Measurements from ENCODE around the gene MYOD1.

Gene MYOD1

DNA sequence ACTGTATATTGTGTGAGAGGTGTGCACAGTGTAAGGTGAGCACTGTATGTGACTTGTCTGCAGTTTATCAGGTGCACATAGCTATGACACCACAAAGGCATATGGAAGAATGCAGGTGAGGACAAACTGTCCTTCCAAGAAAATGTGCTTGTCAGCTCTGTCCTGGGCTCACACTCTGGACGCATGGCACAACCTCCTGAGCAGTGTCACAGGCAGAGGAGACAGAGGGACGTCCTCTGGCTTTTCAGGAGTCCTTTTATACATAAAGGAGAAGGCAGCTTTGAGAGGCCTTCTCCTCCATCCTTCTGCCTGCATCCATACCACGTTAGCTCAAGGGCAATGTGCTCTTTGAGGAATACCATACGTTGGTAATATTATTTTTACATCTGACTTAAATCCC is 7.5 kb upstream of the MYOD1 start:
- no peaks in the 10 kb centered on the region for H3K36me3 ChIP-seq (ENCODE audit: insufficient read depth, low read depth, low read length)
- H3K27ac ChIP-seq (ENCODE audit: low read length) = no peak overlapping the region
- H3K9me3 ChIP-seq (ENCODE audit: insufficient read depth, low read depth, low read length) = no peaks in the 10 kb centered on the region
- H3K9ac ChIP-seq (ENCODE audit: low read depth, low read length) = no peak overlapping the region
- no peak overlapping the region for H3K4me3 ChIP-seq (ENCODE audit: low read length)
- H3K27me3 ChIP-seq (ENCODE audit: insufficient read depth, low read length) = peaks cover 98% of the 10 kb centered on the region
- peaks cover 3% of the 10 kb centered on the region; the same call in 1 of the 2 replicates for H3K4me1 ChIP-seq (ENCODE audit: insufficient read depth, low read length)

DNA sequence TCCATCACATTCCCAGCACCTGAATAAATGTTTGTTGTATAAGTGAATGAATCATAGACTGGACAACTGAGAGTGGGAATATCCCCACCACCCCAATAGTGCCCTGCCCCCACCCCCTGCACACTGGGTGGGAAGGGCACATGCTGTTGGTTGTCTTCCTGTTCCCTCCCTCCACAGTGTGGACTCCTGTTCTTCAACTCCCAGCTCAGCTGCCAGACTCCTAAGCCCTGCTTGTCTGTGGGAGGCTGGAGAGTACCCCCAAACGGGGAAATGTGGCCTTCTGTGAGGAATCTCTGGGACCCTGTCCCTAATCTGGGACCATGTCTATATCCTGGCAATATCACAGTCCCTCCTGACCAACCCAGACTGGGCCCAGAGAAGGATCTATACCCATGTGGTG is 5.5 kb upstream of the MYOD1 start:
- Histone ChIP-seq H3K4me1 (ENCODE audit: insufficient read depth, low read length) (peaks cover 3% of the 10 kb centered on the region; the same call in 1 of the 2 replicates), H3K27ac (ENCODE audit: low read length) (no peak overlapping the region), H3K27me3 (ENCODE audit: insufficient read depth, low read length) (peaks cover 100% of the 10 kb centered on the region), H3K9me3 (ENCODE audit: insufficient read depth, low read depth, low read length) (no peaks in the 10 kb centered on the region), H3K4me3 (ENCODE audit: low read length) (no peak overlapping the region), H3K9ac (ENCODE audit: low read depth, low read length) (no peak overlapping the region), H3K36me3 (ENCODE audit: insufficient read depth, low read depth, low read length) (no peaks in the 10 kb centered on the region)

DNA sequence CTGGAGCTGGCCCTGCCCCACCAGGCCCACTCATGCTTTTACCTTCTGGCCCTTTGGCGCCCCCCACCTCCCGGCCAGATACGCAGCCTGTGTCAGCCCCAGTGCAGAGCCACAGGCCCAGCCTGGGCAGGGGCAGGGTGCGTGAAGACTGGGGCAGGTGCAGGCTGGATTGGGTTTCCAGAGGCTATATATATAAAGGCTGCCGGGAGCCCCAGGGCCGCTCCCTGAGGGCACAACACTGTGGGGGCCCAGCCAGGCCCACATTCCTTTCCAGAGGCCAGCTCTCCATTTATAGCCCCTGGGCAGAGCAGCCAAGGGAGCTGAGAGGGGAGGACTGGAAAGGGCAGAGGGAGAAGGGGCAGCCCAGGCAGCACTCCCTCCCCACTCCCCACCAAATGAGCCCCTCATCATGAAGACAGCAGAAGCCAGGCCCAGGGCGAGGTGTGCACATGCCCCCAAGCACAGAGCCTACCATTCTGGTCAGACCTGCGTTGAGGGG is 5.0 kb upstream of the MYOD1 start:
- H3K4me3 ChIP-seq (ENCODE audit: low read length) = no peak overlapping the region
- H3K27me3 ChIP-seq (ENCODE audit: insufficient read depth, low read length) = peaks cover 100% of the 10 kb centered on the region

DNA sequence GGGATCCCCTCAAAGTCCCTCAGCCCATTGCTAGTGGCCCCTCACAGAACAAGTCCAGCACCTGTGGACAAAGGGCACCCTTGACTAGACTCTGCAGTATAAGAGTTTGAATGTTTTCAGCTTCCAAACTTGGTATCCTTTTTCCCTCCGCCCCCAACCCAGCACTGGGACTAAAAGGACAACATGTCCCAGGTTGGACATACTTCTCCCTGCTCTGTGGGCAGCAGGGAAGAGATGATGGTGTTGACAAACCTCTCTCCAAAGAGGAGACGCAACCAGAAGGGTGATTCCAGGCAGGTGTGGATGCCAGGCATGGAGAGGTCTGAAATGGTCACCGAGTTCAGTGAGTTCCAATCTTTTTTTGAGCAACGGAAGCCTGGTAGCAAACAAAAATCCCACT is 4.5 kb upstream of the MYOD1 start:
- Histone ChIP-seq H3K9me3 (ENCODE audit: insufficient read depth, low read depth, low read length) (no peaks in the 10 kb centered on the region), H3K9ac (ENCODE audit: low read depth, low read length) (no peak overlapping the region), H3K36me3 (ENCODE audit: insufficient read depth, low read depth, low read length) (no peaks in the 10 kb centered on the region), H3K4me1 (ENCODE audit: insufficient read depth, low read length) (peaks cover 3% of the 10 kb centered on the region; the same call in 1 of the 2 replicates), H3K27me3 (ENCODE audit: insufficient read depth, low read length) (peaks cover 100% of the 10 kb centered on the region), H3K27ac (ENCODE audit: low read length) (no peak overlapping the region), H3K4me3 (ENCODE audit: low read length) (no peak overlapping the region)

More for the DNA sequence above, 5.0 kb upstream of the MYOD1 start:
- no peak overlapping the region for H3K9ac ChIP-seq (ENCODE audit: low read depth, low read length)
- H3K4me1 ChIP-seq (ENCODE audit: insufficient read depth, low read length) = peaks cover 3% of the 10 kb centered on the region; the same call in 1 of the 2 replicates
- H3K36me3 ChIP-seq (ENCODE audit: insufficient read depth, low read depth, low read length) = no peaks in the 10 kb centered on the region
- no peak overlapping the region for H3K27ac ChIP-seq (ENCODE audit: low read length)
- H3K9me3 ChIP-seq (ENCODE audit: insufficient read depth, low read depth, low read length) = no peaks in the 10 kb centered on the region

DNA sequence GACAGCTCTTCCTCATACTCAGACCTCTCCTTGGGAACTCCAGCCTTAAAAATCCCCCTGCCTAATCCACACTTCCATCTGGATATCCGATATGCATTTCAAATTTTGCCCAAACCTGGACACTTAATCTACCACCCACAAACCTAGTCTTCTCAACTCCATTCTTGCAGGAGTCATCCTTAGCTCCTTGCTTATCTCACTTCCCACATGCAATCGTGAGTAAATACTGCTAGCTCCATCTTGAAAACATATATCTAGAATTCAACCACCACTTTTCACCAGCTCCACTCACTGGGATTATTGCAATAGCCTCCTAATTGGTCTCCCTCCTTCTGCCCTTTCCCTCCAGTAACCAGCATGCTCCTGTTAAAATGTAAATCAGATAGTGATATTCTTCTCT is 2.6 kb upstream of the MYOD1 start:
- Histone ChIP-seq H3K4me1 (ENCODE audit: insufficient read depth, low read length) (peaks cover 3% of the 10 kb centered on the region; the same call in 1 of the 2 replicates), H3K9ac (ENCODE audit: low read depth, low read length) (no peak overlapping the region), H3K36me3 (ENCODE audit: insufficient read depth, low read depth, low read length) (no peaks in the 10 kb centered on the region), H3K27ac (ENCODE audit: low read length) (no peak overlapping the region), H3K4me3 (ENCODE audit: low read length) (no peak overlapping the region), H3K9me3 (ENCODE audit: insufficient read depth, low read depth, low read length) (no peaks in the 10 kb centered on the region), H3K27me3 (ENCODE audit: insufficient read depth, low read length) (peaks cover 100% of the 10 kb centered on the region)

DNA sequence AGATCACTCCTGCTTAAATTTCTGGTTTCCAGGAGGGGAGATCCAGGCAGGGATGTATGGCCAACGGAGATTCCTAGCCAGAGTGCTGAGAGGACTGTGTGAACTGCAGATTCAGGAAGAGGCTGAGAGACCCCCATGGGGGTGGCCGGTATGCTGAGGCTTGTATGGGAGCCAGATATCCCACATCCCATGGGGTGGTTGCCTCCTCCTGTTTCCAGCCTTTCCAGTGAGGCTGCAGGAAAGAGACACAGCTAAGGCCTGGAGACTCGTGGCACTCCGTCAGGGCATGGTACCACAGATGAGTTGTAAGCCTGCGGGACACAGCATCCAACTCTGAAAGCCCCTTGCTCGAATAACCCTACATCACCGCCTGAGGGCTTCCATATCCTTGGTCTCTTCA is 1.4 kb upstream of the MYOD1 start:
- peaks cover 100% of the 10 kb centered on the region for H3K27me3 ChIP-seq (ENCODE audit: insufficient read depth, low read length)
- H3K9me3 ChIP-seq (ENCODE audit: insufficient read depth, low read depth, low read length) = no peaks in the 10 kb centered on the region
- no peak overlapping the region for H3K27ac ChIP-seq (ENCODE audit: low read length)
- H3K4me3 ChIP-seq (ENCODE audit: low read length) = no peak overlapping the region
- no peak overlapping the region for H3K9ac ChIP-seq (ENCODE audit: low read depth, low read length)
- H3K4me1 ChIP-seq (ENCODE audit: insufficient read depth, low read length) = no peaks in the 10 kb centered on the region
- no peaks in the 10 kb centered on the region for H3K36me3 ChIP-seq (ENCODE audit: insufficient read depth, low read depth, low read length)

DNA sequence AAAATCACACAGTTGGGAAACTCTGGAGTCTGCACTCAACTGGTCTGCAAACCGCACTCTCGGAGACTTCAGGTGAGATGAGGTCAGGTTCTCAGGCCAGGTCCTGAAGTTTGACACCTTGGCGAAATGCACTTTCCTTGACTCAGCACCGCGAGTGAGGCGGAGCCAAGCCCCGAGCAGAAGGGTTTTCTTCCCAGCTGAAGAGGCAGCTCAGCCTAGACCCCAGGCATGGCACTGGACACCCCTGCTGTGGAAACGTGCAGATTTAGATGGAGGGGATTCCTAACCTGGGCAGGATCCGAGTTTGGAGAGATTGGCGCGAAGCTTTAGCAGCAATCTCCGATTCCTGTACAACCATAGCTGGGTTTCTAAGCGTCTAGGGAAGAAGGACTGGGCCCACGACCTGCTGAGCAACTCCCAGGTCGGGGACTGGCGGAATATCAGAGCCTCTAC is 835 bp upstream of the MYOD1 start:
- no peak overlapping the region for H3K27ac ChIP-seq (ENCODE audit: low read length)
- peak overlapping the region; percentile 69 for H3K4me3 ChIP-seq (ENCODE audit: low read length)
- H3K4me1 ChIP-seq (ENCODE audit: insufficient read depth, low read length) = no peaks in the 10 kb centered on the region
- H3K36me3 ChIP-seq (ENCODE audit: insufficient read depth, low read depth, low read length) = no peaks in the 10 kb centered on the region
- no peak overlapping the region for H3K9ac ChIP-seq (ENCODE audit: low read depth, low read length)
- no peaks in the 10 kb centered on the region for H3K9me3 ChIP-seq (ENCODE audit: insufficient read depth, low read depth, low read length)
- peaks cover 100% of the 10 kb centered on the region for H3K27me3 ChIP-seq (ENCODE audit: insufficient read depth, low read length)

DNA sequence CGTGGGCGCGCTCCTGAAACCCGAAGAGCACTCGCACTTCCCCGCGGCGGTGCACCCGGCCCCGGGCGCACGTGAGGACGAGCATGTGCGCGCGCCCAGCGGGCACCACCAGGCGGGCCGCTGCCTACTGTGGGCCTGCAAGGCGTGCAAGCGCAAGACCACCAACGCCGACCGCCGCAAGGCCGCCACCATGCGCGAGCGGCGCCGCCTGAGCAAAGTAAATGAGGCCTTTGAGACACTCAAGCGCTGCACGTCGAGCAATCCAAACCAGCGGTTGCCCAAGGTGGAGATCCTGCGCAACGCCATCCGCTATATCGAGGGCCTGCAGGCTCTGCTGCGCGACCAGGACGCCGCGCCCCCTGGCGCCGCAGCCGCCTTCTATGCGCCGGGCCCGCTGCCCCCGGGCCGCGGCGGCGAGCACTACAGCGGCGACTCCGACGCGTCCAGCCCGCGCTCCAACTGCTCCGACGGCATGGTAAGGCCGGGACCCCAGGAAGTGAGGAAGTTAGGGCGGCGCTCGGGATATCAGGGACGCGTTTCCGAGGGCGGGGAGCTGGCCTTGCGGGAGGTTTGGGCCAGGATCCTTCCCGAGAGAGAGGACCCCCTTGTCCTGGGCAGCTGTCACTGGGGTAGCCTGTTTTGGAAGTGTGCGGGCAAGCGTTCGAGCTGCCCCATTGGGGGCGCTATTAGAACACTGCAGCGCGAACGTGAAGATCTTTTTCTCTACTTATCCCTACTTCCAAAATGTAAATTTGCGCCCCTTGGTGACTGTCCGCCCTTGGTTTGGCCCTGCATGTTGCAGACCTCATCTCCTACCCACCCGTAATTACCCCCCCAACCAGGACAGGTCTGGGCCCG is 796 bp downstream of the MYOD1 start:
- peaks cover 100% of the 10 kb centered on the region for H3K27me3 ChIP-seq (ENCODE audit: insufficient read depth, low read length)
- H3K9ac ChIP-seq (ENCODE audit: low read depth, low read length) = no peak overlapping the region
- no peaks in the 10 kb centered on the region for H3K9me3 ChIP-seq (ENCODE audit: insufficient read depth, low read depth, low read length)
- H3K4me1 ChIP-seq (ENCODE audit: insufficient read depth, low read length) = no peaks in the 10 kb centered on the region
- peak overlapping the region; percentile 69; the same call in 1 of the 2 replicates for H3K4me3 ChIP-seq (ENCODE audit: low read length)
- no peak overlapping the region for H3K27ac ChIP-seq (ENCODE audit: low read length)
- H3K36me3 ChIP-seq (ENCODE audit: insufficient read depth, low read depth, low read length) = no peaks in the 10 kb centered on the region

DNA sequence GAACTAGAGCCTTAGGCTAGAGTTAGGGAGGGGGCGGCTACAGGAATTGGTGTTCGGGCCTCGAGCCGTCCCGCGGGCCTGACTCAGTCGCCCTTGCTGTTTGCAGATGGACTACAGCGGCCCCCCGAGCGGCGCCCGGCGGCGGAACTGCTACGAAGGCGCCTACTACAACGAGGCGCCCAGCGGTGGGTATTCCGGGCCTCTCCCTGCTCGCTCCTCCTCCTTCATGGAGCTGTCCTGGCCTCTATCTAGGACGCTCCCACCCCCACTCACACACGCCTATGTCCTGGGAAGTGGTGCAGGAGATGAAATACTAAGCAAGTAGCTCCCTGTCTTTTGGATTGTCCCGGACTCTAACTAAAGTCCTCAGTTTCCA is 1.4 kb downstream of the MYOD1 start:
- Histone ChIP-seq H3K9me3 (ENCODE audit: insufficient read depth, low read depth, low read length) (no peaks in the 10 kb centered on the region), H3K9ac (ENCODE audit: low read depth, low read length) (no peak overlapping the region), H3K4me1 (ENCODE audit: insufficient read depth, low read length) (no peaks in the 10 kb centered on the region), H3K27ac (ENCODE audit: low read length) (no peak overlapping the region), H3K4me3 (ENCODE audit: low read length) (peak overlapping the region; percentile 34; the same call in 1 of the 2 replicates), H3K36me3 (ENCODE audit: insufficient read depth, low read depth, low read length) (no peaks in the 10 kb centered on the region), H3K27me3 (ENCODE audit: insufficient read depth, low read length) (peaks cover 99% of the 10 kb centered on the region)

DNA sequence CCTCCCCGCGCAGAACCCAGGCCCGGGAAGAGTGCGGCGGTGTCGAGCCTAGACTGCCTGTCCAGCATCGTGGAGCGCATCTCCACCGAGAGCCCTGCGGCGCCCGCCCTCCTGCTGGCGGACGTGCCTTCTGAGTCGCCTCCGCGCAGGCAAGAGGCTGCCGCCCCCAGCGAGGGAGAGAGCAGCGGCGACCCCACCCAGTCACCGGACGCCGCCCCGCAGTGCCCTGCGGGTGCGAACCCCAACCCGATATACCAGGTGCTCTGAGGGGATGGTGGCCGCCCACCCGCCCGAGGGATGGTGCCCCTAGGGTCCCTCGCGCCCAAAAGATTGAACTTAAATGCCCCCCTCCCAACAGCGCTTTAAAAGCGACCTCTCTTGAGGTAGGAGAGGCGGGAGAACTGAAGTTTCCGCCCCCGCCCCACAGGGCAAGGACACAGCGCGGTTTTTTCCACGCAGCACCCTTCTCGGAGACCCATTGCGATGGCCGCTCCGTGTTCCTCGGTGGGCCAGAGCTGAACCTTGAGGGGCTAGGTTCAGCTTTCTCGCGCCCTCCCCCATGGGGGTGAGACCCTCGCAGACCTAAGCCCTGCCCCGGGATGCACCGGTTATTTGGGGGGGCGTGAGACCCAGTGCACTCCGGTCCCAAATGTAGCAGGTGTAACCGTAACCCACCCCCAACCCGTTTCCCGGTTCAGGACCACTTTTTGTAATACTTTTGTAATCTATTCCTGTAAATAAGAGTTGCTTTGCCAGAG is 2.0 kb downstream of the MYOD1 start:
- peaks cover 99% of the 10 kb centered on the region for H3K27me3 ChIP-seq (ENCODE audit: insufficient read depth, low read length)
- peak overlapping the region; percentile 34; the same call in 1 of the 2 replicates for H3K4me3 ChIP-seq (ENCODE audit: low read length)
- H3K9ac ChIP-seq (ENCODE audit: low read depth, low read length) = no peak overlapping the region
- no peak overlapping the region for H3K27ac ChIP-seq (ENCODE audit: low read length)
- no peaks in the 10 kb centered on the region for H3K4me1 ChIP-seq (ENCODE audit: insufficient read depth, low read length)
- no peaks in the 10 kb centered on the region for H3K9me3 ChIP-seq (ENCODE audit: insufficient read depth, low read depth, low read length)
- H3K36me3 ChIP-seq (ENCODE audit: insufficient read depth, low read depth, low read length) = no peaks in the 10 kb centered on the region

DNA sequence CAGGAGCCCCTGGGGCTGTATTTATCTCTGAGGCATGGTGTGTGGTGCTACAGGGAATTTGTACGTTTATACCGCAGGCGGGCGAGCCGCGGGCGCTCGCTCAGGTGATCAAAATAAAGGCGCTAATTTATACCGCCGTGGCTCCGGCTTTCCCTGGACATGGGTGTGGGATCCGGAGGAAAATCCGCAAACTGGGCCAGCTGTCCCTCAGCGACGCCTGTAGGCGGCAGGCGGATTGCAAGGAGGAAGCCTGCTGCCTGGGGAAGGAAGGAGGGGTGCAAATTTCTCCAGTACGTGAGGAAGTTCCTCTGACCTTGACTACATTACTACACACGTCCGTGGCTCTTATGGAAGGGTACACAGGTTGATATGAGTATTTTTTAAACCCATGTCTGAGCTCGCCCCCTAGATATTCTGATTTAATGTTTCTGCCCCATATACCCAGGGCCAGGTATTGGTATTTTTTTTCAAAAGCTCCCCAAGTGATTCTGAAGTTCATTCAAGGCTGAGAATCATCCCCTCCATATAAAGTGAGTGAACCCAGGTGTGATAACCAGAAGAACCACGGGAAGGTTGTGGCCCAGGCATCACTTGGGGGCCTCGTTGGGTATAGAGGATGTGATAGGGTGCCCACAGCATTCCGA is 2.8 kb downstream of the MYOD1 start:
- no peak overlapping the region for H3K9ac ChIP-seq (ENCODE audit: low read depth, low read length)
- no peaks in the 10 kb centered on the region for H3K36me3 ChIP-seq (ENCODE audit: insufficient read depth, low read depth, low read length)
- no peak overlapping the region for H3K4me3 ChIP-seq (ENCODE audit: low read length)
- no peak overlapping the region for H3K27ac ChIP-seq (ENCODE audit: low read length)
- no peaks in the 10 kb centered on the region for H3K9me3 ChIP-seq (ENCODE audit: insufficient read depth, low read depth, low read length)
- H3K4me1 ChIP-seq (ENCODE audit: insufficient read depth, low read length) = no peaks in the 10 kb centered on the region
- H3K27me3 ChIP-seq (ENCODE audit: insufficient read depth, low read length) = peaks cover 99% of the 10 kb centered on the region

All from iPS-20b (cell line).